NCI-H1417 (cell line): ENCODE results near the gene WHRN.

Source experiments
- DNase-seq, 3 experiments: peaks; one replicate each; lab custom pipeline; 2025; lab: John Stamatoyannopoulos, UW

The WHRN gene

GRCh38 chr9:114492991-114493390, 12.3 kb downstream of the WHRN start:
- DNase-seq, result no peak

DNA sequence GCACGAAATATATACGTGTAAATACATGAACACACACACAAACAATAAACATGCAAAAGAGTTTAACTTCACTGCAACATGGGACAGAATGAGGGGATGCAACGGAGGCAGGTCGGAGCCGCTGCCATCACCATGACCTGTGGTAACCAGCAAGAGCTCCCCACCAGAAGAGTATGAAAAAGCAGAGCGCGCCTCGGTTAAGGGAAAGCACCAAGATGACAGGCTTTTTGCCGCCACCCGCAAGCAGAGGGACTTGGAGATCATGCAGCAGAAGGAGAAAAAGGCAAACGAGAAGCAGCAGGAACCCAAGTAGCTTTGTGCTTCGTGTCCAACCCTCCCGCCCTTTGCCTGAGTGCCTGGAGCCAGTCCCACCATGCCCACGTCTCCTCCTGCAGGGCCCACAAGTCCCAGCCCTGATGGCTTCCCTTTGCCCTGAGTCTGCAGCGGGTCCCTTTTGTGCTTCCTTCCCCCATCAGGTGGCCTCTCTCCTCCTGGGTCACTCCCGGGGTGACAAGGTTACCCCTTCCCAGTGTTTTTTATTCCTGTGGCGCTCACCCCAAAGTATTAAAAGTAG, 13.8 kb downstream of the WHRN start:
- no peak for DNase-seq

- DNase-seq, result no peak
These were observed 15.3 kb downstream of the WHRN start for GRCh38 chr9:114489928-114490327.

GRCh38 chr9:114488398-114489129, 16.7 kb downstream of the WHRN start:
- peak in 1 of 3 experiments; percentile 45 for DNase-seq

- peak; percentile 68 to 92 (median 77) for DNase-seq
These were observed 17.5 kb downstream of the WHRN start for GRCh38 chr9:114487607-114488300.

- no peak for DNase-seq
These were observed 18.9 kb downstream of the WHRN start for GRCh38 chr9:114486205-114486963.

DNA sequence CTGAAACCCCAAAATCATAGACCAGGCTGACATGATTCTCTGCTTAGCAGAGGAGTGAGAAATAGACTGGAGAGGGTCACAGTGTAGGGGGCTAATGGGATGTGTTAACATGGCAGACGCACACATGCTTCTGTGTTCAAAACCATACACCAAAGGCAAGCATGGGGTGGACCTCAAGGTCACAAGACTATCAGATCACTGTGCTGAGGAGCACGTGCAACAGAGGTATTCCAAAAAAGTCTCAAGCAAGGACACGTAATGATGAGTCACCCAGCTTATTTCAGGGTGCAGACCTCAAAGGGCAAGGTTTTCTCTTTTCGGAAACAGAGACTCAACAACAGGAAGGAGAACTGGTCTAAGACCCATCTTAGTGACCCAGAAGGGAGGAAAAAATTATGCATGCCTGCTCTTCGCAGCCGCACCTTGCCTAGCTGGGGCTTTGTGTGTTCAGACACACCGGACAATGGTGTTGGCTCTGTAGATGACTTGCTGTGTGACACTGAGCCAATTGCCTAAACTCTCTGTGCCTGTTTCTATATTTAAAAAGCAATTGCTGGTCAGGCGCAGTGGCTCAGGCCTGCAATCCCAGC, 20.3 kb downstream of the WHRN start:
- DNase-seq, result no peak

GRCh38 chr9:114484215-114484853, 20.9 kb downstream of the WHRN start:
- no peak for DNase-seq

DNA sequence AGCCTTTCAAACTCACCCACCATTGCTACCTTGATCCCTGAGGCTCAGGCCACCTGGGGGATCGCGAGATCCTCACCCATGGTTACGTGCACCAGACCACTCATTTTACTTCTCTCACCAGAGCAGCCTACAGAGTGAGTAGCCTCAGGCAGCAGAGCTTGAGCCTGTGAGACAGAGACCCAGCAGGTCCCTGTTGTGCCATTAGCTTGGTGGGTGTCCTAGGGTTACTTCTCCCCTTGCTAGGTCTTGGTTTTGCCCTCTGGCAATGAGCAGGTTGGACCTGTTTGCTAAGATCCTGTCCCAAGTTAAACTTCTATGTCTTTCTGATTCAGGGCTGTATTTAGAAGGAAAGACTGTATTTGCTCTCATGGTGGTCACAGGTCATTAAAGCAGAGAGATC, 21.8 kb downstream of the WHRN start:
- DNase-seq, result peak in 2 of 3 experiments; percentile 18 to 73

DNA sequence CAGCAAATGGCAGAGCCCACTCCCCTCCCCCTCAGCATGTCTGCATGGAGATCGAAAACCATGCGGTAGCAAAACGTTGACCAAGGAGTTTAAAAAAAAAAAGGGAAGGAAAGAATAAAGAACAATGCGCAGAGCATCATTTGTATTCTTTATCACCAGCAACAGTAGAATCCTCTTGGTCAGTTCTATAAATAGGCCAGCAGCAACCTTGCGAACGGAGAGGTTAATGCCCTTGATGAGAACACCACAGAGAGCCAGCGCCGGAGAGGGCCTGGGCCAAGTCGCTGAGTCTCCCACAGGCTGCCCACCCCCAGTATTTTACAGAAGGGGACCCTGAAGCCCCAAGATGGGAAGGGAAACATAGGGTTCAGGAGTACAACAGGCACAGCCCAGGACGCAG, 22.7 kb downstream of the WHRN start:
- DNase-seq, result no peak

DNA sequence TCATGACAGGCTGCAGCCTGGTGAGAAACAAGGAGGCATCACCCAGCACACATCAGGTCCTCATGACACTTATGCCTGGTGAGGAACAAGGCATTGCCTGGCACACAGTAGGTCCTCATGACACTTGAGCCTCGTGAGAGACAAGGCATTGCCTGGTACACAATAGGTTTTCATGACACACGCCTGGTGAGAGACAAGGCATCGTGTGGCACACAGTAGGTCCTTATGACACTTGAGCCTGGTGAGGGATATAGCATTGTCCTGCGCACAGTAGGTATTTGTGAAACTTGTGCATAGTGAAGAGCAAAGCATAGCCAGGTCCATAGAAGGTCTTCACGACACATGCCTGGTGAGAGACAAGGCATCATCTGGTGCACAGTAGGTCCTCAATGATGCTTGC, 23.5 kb downstream of the WHRN start:
- no peak for DNase-seq

GRCh38 chr9:114480746-114481435, 24.4 kb downstream of the WHRN start:
- peak in 1 of 3 experiments; percentile 4 for DNase-seq

DNA sequence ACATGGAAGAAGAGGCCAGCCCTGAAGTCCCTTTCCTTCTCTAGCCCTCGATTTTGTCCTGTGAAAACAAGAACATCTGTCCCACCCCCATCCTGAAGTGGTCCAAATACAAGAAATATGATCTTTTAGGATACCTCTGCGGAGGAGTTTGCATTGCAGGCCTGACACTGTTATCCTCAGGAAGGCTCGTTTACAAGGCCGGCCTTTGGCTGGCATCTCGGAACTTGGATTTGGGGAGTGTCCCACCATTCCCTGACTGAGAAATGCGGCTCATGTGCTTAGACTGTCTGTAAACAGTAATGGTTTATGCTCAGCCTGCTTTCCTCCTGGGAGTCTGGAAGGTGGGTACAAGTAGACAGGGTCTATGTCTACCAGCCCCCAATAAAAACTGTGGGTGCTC, 26.4 kb downstream of the WHRN start:
- no peak for DNase-seq

- no peak for DNase-seq
These were observed 26.8 kb downstream of the WHRN start for GRCh38 chr9:114478459-114478858.

- DNase-seq, result no peak
These were observed 27.6 kb downstream of the WHRN start for GRCh38 chr9:114477642-114478041.

DNA sequence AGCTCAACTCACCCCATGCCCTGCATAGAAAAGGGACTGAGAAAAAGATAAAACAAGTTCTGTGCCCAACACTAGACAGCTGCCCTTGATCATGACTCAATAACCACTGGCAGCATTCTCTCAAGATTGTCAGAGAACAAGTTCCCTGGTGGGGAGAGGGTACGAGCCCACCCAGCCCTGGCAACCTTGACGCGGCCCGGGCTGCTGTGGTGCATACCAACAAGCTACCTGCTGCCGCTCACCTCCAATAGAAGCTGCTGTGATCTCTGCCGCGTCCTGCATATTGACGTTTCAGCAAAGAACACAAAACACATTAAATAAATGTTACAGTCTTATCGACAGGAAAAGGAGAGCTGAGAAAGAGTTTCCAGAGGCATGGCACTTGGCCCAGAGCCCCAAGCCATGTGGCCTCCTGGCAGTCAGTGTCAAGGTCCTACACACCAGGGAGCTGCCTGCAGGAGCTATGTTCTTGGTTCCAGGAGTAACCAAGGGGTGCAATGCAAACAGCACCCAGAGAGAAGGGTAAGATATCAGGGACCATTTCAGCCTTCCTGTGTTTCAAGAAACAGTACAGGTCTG, 28.3 kb downstream of the WHRN start:
- DNase-seq, result no peak

- no peak for DNase-seq
These were observed 29.7 kb downstream of the WHRN start for GRCh38 chr9:114475412-114476135.

GRCh38 chr9:114474425-114474824, 30.8 kb downstream of the WHRN start:
- no peak for DNase-seq

GRCh38 chr9:114473447-114473801, 31.8 kb downstream of the WHRN start:
- no peak for DNase-seq
